Tibial artery (tissue), 4 donors: ENCODE data around the gene RLN3.

Experiments
- DNase-seq, 2 donors: peaks; one replicate each; pipeline ENCODE4 v3.0.0-alpha.2; 2019
- H3K27ac ChIP-seq, 2 donors: fragments of 200-600 bp; sonication (generic) in 1 of 2; 1 replicate in 1 of 2; 2 replicates in 1 of 2; pipeline ENCODE4 v1.5.1; 2018 to 2019; ENCODE audit warnings: mild to moderate bottlenecking in 1 of 2
- H3K27me3 ChIP-seq, 2 donors: fragments of 200-600 bp; sonication (generic) in 1 of 2; one replicate each; pipeline versions ENCODE4 v1.5.1 to v1.6.0; 2016 to 2019
- H3K36me3 ChIP-seq, 3 donors: fragments of 200-600 bp; sonication (generic) in 2 of 3; one replicate each; pipeline ENCODE4 v1.5.1; 2016 to 2019; ENCODE audit warnings: mild to moderate bottlenecking in 2 of 3
- H3K4me1 ChIP-seq, 4 donors: fragments of 200-600 bp; sonication (generic) in 2 of 4; 1 replicate in 3 of 4; 2 replicates in 1 of 4; pipeline ENCODE4 v1.5.1; 2016 to 2019
- H3K4me3 ChIP-seq, 2 donors: fragments of 200-600 bp; sonication (generic) in 1 of 2; 1 replicate in 1 of 2; 2 replicates in 1 of 2; pipeline ENCODE4 v1.5.1; 2018 to 2019; ENCODE audit warnings: mild to moderate bottlenecking in 2 of 2
- H3K9me3 ChIP-seq, 3 donors: fragments of 200-600 bp; sonication (generic) in 1 of 3; one replicate each; pipeline ENCODE4 v1.5.1; 2016 to 2019
- intact Hi-C: fragments of 100-400 bp; cut with DNase I; formaldehyde crosslinking; loops from one replicate; pipeline ENCODE4 v1.15.0; 2023; ENCODE audit warnings: low total_unique reads
- TF ChIP-seq, protein P1 (sequence below), 2 experiments: fragments of 200-600 bp in 1 of 2; fragments of 450-650 bp in 1 of 2; IDR thresholded peaks; one replicate each; pipeline ENCODE4 v1.5.1; 2017 to 2019; ENCODE audit warnings: antibody characterized with exemption in 2 of 2, mild to moderate bottlenecking in 1 of 2, moderate library complexity in 1 of 2

RLN3 gene

DNA sequence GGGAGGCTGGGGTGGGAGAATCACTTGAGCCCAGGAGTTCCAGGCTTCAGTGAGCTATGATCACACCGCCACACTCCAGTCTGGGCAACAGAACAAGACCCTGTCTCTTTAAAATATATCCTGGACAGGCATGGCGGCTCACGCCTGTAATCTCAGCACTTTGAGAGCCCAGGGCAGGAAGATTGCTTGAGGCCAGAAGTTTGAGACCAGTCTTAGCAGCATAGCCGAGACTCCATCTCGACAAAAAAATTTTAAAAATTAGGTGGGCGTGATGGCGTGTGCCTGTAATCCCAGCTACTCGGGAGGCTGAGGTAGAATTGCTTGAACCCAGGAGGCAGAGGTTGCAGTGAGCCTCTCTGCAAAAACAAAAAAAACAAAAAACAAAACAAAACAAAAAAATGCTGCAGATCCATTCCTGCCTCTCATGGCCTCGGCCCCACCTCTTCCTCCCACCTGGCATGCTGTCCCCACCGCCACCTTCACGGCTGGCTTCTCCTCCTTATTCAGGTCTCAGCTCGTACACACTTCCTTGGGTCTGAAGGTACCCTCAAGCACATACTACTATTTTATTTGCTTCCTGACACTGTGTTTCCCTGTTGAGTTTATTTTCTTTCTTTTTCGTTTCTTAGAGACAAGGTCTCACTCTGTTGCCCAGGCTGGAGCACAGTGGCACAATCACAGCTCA is 27.1 kb upstream of the RLN3 start:
- TF ChIP-seq, protein P1, sequence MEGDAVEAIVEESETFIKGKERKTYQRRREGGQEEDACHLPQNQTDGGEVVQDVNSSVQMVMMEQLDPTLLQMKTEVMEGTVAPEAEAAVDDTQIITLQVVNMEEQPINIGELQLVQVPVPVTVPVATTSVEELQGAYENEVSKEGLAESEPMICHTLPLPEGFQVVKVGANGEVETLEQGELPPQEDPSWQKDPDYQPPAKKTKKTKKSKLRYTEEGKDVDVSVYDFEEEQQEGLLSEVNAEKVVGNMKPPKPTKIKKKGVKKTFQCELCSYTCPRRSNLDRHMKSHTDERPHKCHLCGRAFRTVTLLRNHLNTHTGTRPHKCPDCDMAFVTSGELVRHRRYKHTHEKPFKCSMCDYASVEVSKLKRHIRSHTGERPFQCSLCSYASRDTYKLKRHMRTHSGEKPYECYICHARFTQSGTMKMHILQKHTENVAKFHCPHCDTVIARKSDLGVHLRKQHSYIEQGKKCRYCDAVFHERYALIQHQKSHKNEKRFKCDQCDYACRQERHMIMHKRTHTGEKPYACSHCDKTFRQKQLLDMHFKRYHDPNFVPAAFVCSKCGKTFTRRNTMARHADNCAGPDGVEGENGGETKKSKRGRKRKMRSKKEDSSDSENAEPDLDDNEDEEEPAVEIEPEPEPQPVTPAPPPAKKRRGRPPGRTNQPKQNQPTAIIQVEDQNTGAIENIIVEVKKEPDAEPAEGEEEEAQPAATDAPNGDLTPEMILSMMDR (IDR thresholded peaks at IDR 0.05): no peak
- intact Hi-C loops: no loop called here
- peaks cover 0 to 38% (median 28%) of the 10 kb centered on the region in 4 donors for H3K4me1 ChIP-seq
- no peak overlapping the region for H3K4me3 ChIP-seq
- DNase-seq: no peak
- peaks cover 0 to 7% (median 0%) of the 10 kb centered on the region in 3 donors for H3K9me3 ChIP-seq
- no peak overlapping the region for H3K27ac ChIP-seq
- no peaks in the 10 kb centered on the region for H3K27me3 ChIP-seq
- peaks cover 0 to 9% (median 0%) of the 10 kb centered on the region in 3 donors for H3K36me3 ChIP-seq

DNA sequence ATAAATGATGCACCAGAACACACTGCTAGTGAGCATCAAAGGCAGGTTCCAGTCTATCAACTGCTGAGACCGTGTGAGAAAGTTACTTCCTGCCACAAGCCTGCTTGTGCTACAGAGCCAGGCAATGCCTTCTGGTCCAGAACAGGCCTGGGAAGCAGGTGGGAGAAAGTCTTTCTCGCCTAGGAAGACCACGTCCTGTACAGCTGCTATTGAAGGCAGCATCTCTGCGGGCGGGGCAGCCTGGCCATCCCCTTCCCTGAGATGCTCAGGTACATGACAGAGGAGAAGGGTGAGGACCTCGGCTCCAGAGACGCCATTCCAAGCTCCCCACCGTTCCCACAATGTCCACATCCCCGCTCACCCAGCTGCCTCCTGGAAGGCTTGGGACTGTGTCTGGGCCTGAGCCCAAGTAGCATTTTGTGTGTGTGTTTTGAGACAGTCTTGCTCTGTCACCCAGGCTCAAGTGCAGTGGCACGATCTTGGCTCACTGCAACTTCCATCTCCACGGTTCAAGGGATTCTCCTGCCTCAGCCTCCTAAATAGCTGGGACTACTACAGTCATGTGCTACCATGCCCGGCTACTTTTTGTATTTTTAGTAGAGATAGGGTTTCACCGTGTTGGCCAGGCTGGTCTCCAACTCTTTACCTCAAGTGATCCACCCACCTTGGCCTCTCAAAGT is 25.2 kb upstream of the RLN3 start:
- DNase-seq: no peak
- Histone ChIP-seq H3K4me3 (no peak overlapping the region), H3K36me3 (peaks cover 0 to 3% (median 0%) of the 10 kb centered on the region in 3 donors), H3K27me3 (no peaks in the 10 kb centered on the region), H3K27ac (peak overlapping the region; percentile 100), H3K9me3 (peaks cover 0 to 7% (median 0%) of the 10 kb centered on the region in 3 donors), H3K4me1 (peaks cover 0 to 38% (median 28%) of the 10 kb centered on the region in 4 donors)
- intact Hi-C loops: no loop called here
- TF ChIP-seq, protein P1 (IDR thresholded peaks at IDR 0.05): no peak

DNA sequence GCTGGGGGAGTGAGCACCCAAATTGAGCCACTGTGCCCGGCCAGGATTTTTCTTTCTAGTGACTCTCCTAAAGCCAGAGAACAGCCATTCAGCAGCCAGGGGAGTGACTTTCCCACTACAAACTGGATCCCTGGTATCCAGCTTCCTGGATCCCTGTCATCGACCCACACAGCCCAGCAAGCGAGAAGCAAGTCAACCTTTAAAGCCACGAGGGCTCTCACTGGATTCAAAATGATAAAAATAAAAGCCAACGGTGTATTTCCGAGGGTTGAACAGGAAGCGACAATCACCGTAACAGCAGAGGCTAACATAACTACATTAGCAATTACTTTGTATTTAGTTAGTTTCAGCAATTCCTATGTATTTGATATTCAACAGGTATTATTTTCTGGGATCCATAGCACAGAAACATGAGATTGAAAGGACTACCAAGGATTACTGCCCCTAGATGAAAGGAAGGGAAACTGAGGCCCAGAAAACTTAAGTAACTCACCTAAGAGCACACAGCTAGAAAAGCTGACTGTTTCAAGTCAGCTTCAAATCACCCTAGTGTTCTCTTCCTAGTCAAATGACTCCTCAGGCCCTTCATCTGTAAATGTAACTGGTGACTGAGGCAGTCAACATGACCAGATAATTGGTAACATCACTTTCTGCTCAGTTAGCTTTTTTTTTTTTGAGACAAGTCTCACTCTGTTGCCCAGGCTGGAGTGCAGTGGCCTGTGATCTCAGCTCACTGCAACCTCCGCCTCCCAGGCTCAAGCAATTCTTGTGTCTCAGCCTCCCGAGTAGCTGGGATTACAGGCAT is 24.5 kb upstream of the RLN3 start:
- TF ChIP-seq, protein P1 (IDR thresholded peaks at IDR 0.05): no peak
- H3K27ac ChIP-seq: peak overlapping the region; percentile 100
- H3K27me3 ChIP-seq: no peaks in the 10 kb centered on the region
- H3K9me3 ChIP-seq: peaks cover 0 to 7% (median 0%) of the 10 kb centered on the region in 3 donors
- DNase-seq: no peak
- H3K36me3 ChIP-seq: peaks cover 0 to 3% (median 0%) of the 10 kb centered on the region in 3 donors
- H3K4me3 ChIP-seq: no peak overlapping the region
- H3K4me1 ChIP-seq: peaks cover 0 to 38% (median 28%) of the 10 kb centered on the region in 4 donors
- intact Hi-C loops: no loop called here

DNA sequence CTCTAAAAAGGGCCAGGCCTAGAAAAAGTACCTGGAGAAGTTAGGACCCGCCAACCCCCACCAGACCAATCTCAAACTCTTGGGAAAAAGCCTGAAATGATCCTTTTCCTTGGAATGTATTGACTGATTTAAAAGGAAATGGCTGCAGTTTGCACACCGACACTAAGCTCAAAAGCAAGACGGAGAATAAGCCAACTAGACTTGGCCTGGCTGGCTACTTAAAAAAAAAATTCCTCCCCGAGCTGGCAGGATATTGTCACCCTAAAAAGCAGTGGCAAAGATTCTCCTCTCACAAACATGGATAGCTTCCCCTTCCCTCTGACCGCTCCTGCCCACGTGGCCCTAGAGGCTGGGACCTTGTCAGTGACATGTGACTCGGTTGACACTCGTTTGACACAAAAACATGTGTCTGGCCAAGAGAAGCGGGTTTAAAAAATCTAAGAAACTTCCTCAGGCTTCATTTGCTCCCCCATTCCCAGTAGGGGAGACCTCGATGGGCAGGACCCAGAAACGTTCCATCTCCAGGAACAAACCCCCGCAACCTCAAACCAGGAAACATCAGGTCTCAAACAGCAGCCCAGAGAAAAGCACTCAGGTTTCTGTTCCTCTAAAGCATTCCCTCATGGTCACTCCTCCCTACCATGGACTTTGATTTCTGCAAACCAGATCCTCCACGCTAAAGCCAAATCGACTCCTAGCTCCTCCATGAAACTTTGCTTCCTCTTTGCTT is 23.2 kb upstream of the RLN3 start:
- TF ChIP-seq, protein P1 (IDR thresholded peaks at IDR 0.05): no peak
- peak; percentile 83 to 92 for DNase-seq
- Histone ChIP-seq H3K36me3 (no peaks in the 10 kb centered on the region), H3K4me3 (peak overlapping the region; percentile 89 to 93), H3K4me1 (peaks cover 0 to 38% (median 28%) of the 10 kb centered on the region in 4 donors), H3K27me3 (no peaks in the 10 kb centered on the region), H3K9me3 (no peaks in the 10 kb centered on the region), H3K27ac (peak overlapping the region; percentile 100)
- intact Hi-C loops: loop anchor here (5.0 kb wide), 1 partner anchor 78 kb away; no protein-coding TSS in a partner anchor
